Measurements from ENCODE around the gene SLX4IP.
"Not testable (repeated sequence)": the region's sequence is repeated elsewhere in the genome, so short reads cannot be mapped to it uniquely, and the experiment has no call there.

The SLX4IP gene

GRCh38 chr20:10609276-10609675, 174.2 kb downstream of the SLX4IP start:
- H3K27ac ChIP-seq, result no peak overlapping the region
- no peak for DNase-seq (ENCODE audit: low spot score)
- no peak for TF ChIP-seq CTCF (conservative IDR thresholded peaks at IDR 0.05; ENCODE audit: low read depth)
- CTCF ChIA-PET, result interaction anchor here (0.5 to 0.9 kb wide), 2 partner anchors 51 to 399 kb away, joined by 3 read pairs; no protein-coding TSS in a partner anchor
- POLR2A ChIA-PET (ENCODE audit: low non-redundant PET), result interaction anchor here (0.8 kb wide), 1 partner anchor 628 kb away, joined by 3 read pairs; no protein-coding TSS in a partner anchor

- no peak for TF ChIP-seq CTCF (conservative IDR thresholded peaks at IDR 0.05; ENCODE audit: low read depth)
- CTCF ChIA-PET, result interaction anchor here (0.9 kb wide), 1 partner anchor 51 kb away, joined by 3 read pairs; no protein-coding TSS in a partner anchor
- no peak overlapping the region for H3K27ac ChIP-seq
- no peak for DNase-seq (ENCODE audit: low spot score)
- POLR2A ChIA-PET (ENCODE audit: low non-redundant PET), result interaction anchor here (0.8 kb wide), 1 partner anchor 628 kb away, joined by 3 read pairs; no protein-coding TSS in a partner anchor
Observed at GRCh38 chr20:10609770-10610169, 174.7 kb downstream of the SLX4IP start.

- DNase-seq (ENCODE audit: low spot score), result no peak
- CTCF ChIA-PET, result no interaction called here
- POLR2A ChIA-PET (ENCODE audit: low non-redundant PET), result no interaction called here
- no peak overlapping the region for H3K27ac ChIP-seq
- no peak for TF ChIP-seq CTCF (conservative IDR thresholded peaks at IDR 0.05; ENCODE audit: low read depth)
Observed at GRCh38 chr20:10610251-10610650, 175.1 kb downstream of the SLX4IP start.

GRCh38 chr20:10611357-10611756, 176.3 kb downstream of the SLX4IP start:
- no peak overlapping the region for H3K27ac ChIP-seq
- no peak for DNase-seq (ENCODE audit: low spot score)
- ChIA-PET POLR2A (ENCODE audit: low non-redundant PET) (no interaction called here), CTCF (interaction anchor here (0.5 to 1.1 kb wide), 5 partner anchors 8 to 832 kb away, joined by 3 to 4 read pairs (median 3); no protein-coding TSS in a partner anchor)
- TF ChIP-seq CTCF (conservative IDR thresholded peaks at IDR 0.05; ENCODE audit: low read depth), result no peak

- H3K27ac ChIP-seq; DNase-seq (ENCODE audit: low spot score); CTCF ChIA-PET; POLR2A ChIA-PET (ENCODE audit: low non-redundant PET): not testable (repeated sequence)
Observed at GRCh38 chr20:10613426-10613825, 178.3 kb downstream of the SLX4IP start.

- TF ChIP-seq CTCF (conservative IDR thresholded peaks at IDR 0.05; ENCODE audit: low read depth), result no peak
- DNase-seq (ENCODE audit: low spot score), result no peak
- ChIA-PET POLR2A (ENCODE audit: low non-redundant PET) (no interaction called here), CTCF (no interaction called here)
- H3K27ac ChIP-seq, result no peak overlapping the region
Observed at GRCh38 chr20:10613911-10614310, 178.8 kb downstream of the SLX4IP start.

GRCh38 chr20:10616212-10616611, 181.1 kb downstream of the SLX4IP start:
- H3K27ac ChIP-seq, result no peak overlapping the region
- no peak for TF ChIP-seq CTCF (conservative IDR thresholded peaks at IDR 0.05; ENCODE audit: low read depth)
- ChIA-PET CTCF (no interaction called here), POLR2A (ENCODE audit: low non-redundant PET) (no interaction called here)
- no peak for DNase-seq (ENCODE audit: low spot score)

GRCh38 chr20:10617549-10618133, 182.5 kb downstream of the SLX4IP start:
- POLR2A ChIA-PET (ENCODE audit: low non-redundant PET); DNase-seq (ENCODE audit: low spot score): not testable (repeated sequence)
- CTCF ChIA-PET, result interaction anchor here (0.6 kb wide), 1 partner anchor 499 kb away, joined by 7 read pairs; no protein-coding TSS in a partner anchor
- peak overlapping the region; percentile 43; the same call in 1 of the 2 replicates for H3K27ac ChIP-seq
